ENCODE data around the gene FAM72B.
"Not testable (repeated sequence)": the region's sequence is repeated elsewhere in the genome, so short reads cannot be mapped to it uniquely, and the experiment has no call there.

The FAM72B gene

GRCh38 chr1:121184290-121185127 lies at the start of gene FAM72B, which contains the start of gene SRGAP2C:
FAM72B (minus strand) TSS chr1:121184340; CDS start chr1:121183489, 851 bp downstream.
SRGAP2C (plus strand) TSS chr1:121184975; CDS start chr1:121187447, 2,472 bp downstream.
- peak; percentile 76 to 84 (median 81) for DNase-seq (ENCODE audit: low read depth in 3 of 3)

- not testable (repeated sequence) for DNase-seq (ENCODE audit: low read depth in 3 of 3)
These were observed 48.4 kb upstream of the FAM72B start for GRCh38 chr1:121232445-121233125.

GRCh38 chr1:121230636-121231035 lies 46.5 kb upstream of the FAM72B start:
- DNase-seq (ENCODE audit: low read depth in 3 of 3), result not testable (repeated sequence)

- DNase-seq (ENCODE audit: low read depth in 3 of 3), result not testable (repeated sequence)
These were observed 43.6 kb upstream of the FAM72B start for GRCh38 chr1:121227544-121228330.

- not testable (repeated sequence) for DNase-seq (ENCODE audit: low read depth in 3 of 3)
These were observed 42.8 kb upstream of the FAM72B start for GRCh38 chr1:121226925-121227324.

GRCh38 chr1:121226295-121226904 lies 42.3 kb upstream of the FAM72B start:
- DNase-seq (ENCODE audit: low read depth in 3 of 3), result not testable (repeated sequence)

GRCh38 chr1:121224714-121225113 lies 40.6 kb upstream of the FAM72B start:
- not testable (repeated sequence) for DNase-seq (ENCODE audit: low read depth in 3 of 3)

- DNase-seq (ENCODE audit: low read depth in 3 of 3), result not testable (repeated sequence)
These were observed 37.6 kb upstream of the FAM72B start for GRCh38 chr1:121221770-121222169.

- not testable (repeated sequence) for DNase-seq (ENCODE audit: low read depth in 3 of 3)
These were observed 32.5 kb upstream of the FAM72B start for GRCh38 chr1:121216676-121217075.

GRCh38 chr1:121215699-121216417 lies 31.7 kb upstream of the FAM72B start:
- DNase-seq (ENCODE audit: low read depth in 3 of 3), result not testable (repeated sequence)

GRCh38 chr1:121214544-121215156 lies 30.5 kb upstream of the FAM72B start:
- not testable (repeated sequence) for DNase-seq (ENCODE audit: low read depth in 3 of 3)

GRCh38 chr1:121213491-121213890 lies 29.4 kb upstream of the FAM72B start:
- not testable (repeated sequence) for DNase-seq (ENCODE audit: low read depth in 3 of 3)

GRCh38 chr1:121210778-121211177 lies 26.6 kb upstream of the FAM72B start:
- DNase-seq (ENCODE audit: low read depth in 3 of 3), result not testable (repeated sequence)

GRCh38 chr1:121208375-121208774 lies 24.2 kb upstream of the FAM72B start:
- not testable (repeated sequence) for DNase-seq (ENCODE audit: low read depth in 3 of 3)

GRCh38 chr1:121207328-121207727 lies 23.2 kb upstream of the FAM72B start:
- not testable (repeated sequence) for DNase-seq (ENCODE audit: low read depth in 3 of 3)

GRCh38 chr1:121205786-121206711 lies 21.9 kb upstream of the FAM72B start:
- not testable (repeated sequence) for DNase-seq (ENCODE audit: low read depth in 3 of 3)

GRCh38 chr1:121202986-121203385 lies 18.8 kb upstream of the FAM72B start:
- DNase-seq (ENCODE audit: low read depth in 3 of 3), result not testable (repeated sequence)

- not testable (repeated sequence) for DNase-seq (ENCODE audit: low read depth in 3 of 3)
These were observed 17.1 kb upstream of the FAM72B start for GRCh38 chr1:121200985-121201981.
